ENCODE results near the gene GLIS1. TPM values are rescaled to one million over a fixed set of nuclear protein-coding genes. Genes with fewer than 3 reads are reported as not detected.
A peak's percentile ranks its signal among the peaks of the same experiment; 100 is the strongest.
"Not testable (repeated sequence)": the region's sequence is repeated elsewhere in the genome, so short reads cannot be mapped to it uniquely, and the experiment has no call there.

GLIS1 gene
- total and polyA plus RNA-seq, 5 donors from 2014 or later = not detected

GRCh38 chr1:53652441-53653199, 86.3 kb downstream of the GLIS1 start:
- H3K4me3 ChIP-seq (ENCODE audit: low read depth, low read length) = no peak overlapping the region
- H3K36me3 ChIP-seq (ENCODE audit: control insufficient read depth, insufficient read depth, low read length) = no peaks in the 10 kb centered on the region
- no peak overlapping the region for H3K4me3 Mint-ChIP-seq
- peaks cover 5% of the 10 kb centered on the region for H3K27me3 Mint-ChIP-seq
- H3K9me3 Mint-ChIP-seq = no peaks in the 10 kb centered on the region
- H3K4me1 ChIP-seq (ENCODE audit: control insufficient read depth, insufficient read depth, low read length, poor library complexity, severe bottlenecking) = no peaks in the 10 kb centered on the region
- H3K27ac ChIP-seq (ENCODE audit: insufficient read depth, low read length, poor library complexity, severe bottlenecking) = no peak overlapping the region
- ATAC-seq (ENCODE audit: low read depth in 2 of 2) (no peak), DNase-seq (no peak)
- H3K9me3 ChIP-seq (ENCODE audit: control insufficient read depth in 2 of 2, low read length in 2 of 2) = no peaks in the 10 kb centered on the region
- no peaks in the 10 kb centered on the region for H3K27me3 ChIP-seq (ENCODE audit: control insufficient read depth, insufficient read depth, low read length)
- H3K4me1 Mint-ChIP-seq = no peaks in the 10 kb centered on the region
- H3K36me3 Mint-ChIP-seq = no peaks in the 10 kb centered on the region
- peak overlapping the region in 2 of 3 donors; percentile 10 to 46 for H3K27ac Mint-ChIP-seq

- Histone ChIP-seq H3K4me1 (ENCODE audit: control insufficient read depth, insufficient read depth, low read length, poor library complexity, severe bottlenecking) (no peaks in the 10 kb centered on the region), H3K4me3 (ENCODE audit: low read depth, low read length) (no peak overlapping the region), H3K9me3 (ENCODE audit: control insufficient read depth in 2 of 2, low read length in 2 of 2) (no peaks in the 10 kb centered on the region), H3K27ac (ENCODE audit: insufficient read depth, low read length, poor library complexity, severe bottlenecking) (no peak overlapping the region), H3K27me3 (ENCODE audit: control insufficient read depth, insufficient read depth, low read length) (no peaks in the 10 kb centered on the region), H3K36me3 (ENCODE audit: control insufficient read depth, insufficient read depth, low read length) (no peaks in the 10 kb centered on the region)
- Mint-ChIP-seq H3K27ac (no peak overlapping the region), H3K36me3 (no peaks in the 10 kb centered on the region), H3K4me1 (no peaks in the 10 kb centered on the region), H3K27me3 (peaks cover 10% of the 10 kb centered on the region), H3K9me3 (no peaks in the 10 kb centered on the region), H3K4me3 (no peak overlapping the region)
- ATAC-seq (ENCODE audit: low read depth in 2 of 2) (no peak), DNase-seq (no peak)
These were observed 87.6 kb downstream of the GLIS1 start for GRCh38 chr1:53651356-53651755.

- Mint-ChIP-seq H3K27me3 (peaks cover 13% of the 10 kb centered on the region), H3K36me3 (no peaks in the 10 kb centered on the region), H3K4me1 (no peaks in the 10 kb centered on the region), H3K27ac (no peak overlapping the region), H3K4me3 (no peak overlapping the region), H3K9me3 (peaks cover 0 to 2% (median 0%) of the 10 kb centered on the region in 7 donors)
- no peaks in the 10 kb centered on the region for H3K4me1 ChIP-seq (ENCODE audit: control insufficient read depth, insufficient read depth, low read length, poor library complexity, severe bottlenecking)
- no peaks in the 10 kb centered on the region for H3K36me3 ChIP-seq (ENCODE audit: control insufficient read depth, insufficient read depth, low read length)
- no peak overlapping the region for H3K4me3 ChIP-seq (ENCODE audit: low read depth, low read length)
- H3K27me3 ChIP-seq (ENCODE audit: control insufficient read depth, insufficient read depth, low read length) = no peaks in the 10 kb centered on the region
- no peak overlapping the region for H3K27ac ChIP-seq (ENCODE audit: insufficient read depth, low read length, poor library complexity, severe bottlenecking)
- no peak for DNase-seq
- no peaks in the 10 kb centered on the region for H3K9me3 ChIP-seq (ENCODE audit: control insufficient read depth in 2 of 2, low read length in 2 of 2)
- no peak for ATAC-seq (ENCODE audit: low read depth in 2 of 2)
These were observed 90.4 kb downstream of the GLIS1 start for GRCh38 chr1:53648516-53648915.

- ATAC-seq (ENCODE audit: low read depth in 2 of 2); H3K9me3 ChIP-seq (ENCODE audit: control insufficient read depth in 2 of 2, low read length in 2 of 2); H3K4me1 ChIP-seq (ENCODE audit: control insufficient read depth, insufficient read depth, low read length, poor library complexity, severe bottlenecking); H3K36me3 ChIP-seq (ENCODE audit: control insufficient read depth, insufficient read depth, low read length); H3K36me3 Mint-ChIP-seq; H3K4me3 Mint-ChIP-seq; H3K27ac Mint-ChIP-seq; DNase-seq; H3K4me3 ChIP-seq (ENCODE audit: low read depth, low read length); H3K27ac ChIP-seq (ENCODE audit: insufficient read depth, low read length, poor library complexity, severe bottlenecking); H3K9me3 Mint-ChIP-seq; H3K4me1 Mint-ChIP-seq; H3K27me3 ChIP-seq (ENCODE audit: control insufficient read depth, insufficient read depth, low read length): not testable (repeated sequence)
- peaks cover 13% of the 10 kb centered on the region for H3K27me3 Mint-ChIP-seq
These were observed 91.0 kb downstream of the GLIS1 start for GRCh38 chr1:53647915-53648314.

- DNase-seq (no peak), ATAC-seq (ENCODE audit: low read depth in 2 of 2) (no peak)
- H3K36me3 ChIP-seq (ENCODE audit: control insufficient read depth, insufficient read depth, low read length) = no peaks in the 10 kb centered on the region
- Mint-ChIP-seq H3K9me3 (peaks cover 0 to 2% (median 0%) of the 10 kb centered on the region in 7 donors), H3K4me1 (no peaks in the 10 kb centered on the region), H3K36me3 (no peaks in the 10 kb centered on the region), H3K27ac (no peak overlapping the region), H3K27me3 (peaks cover 13% of the 10 kb centered on the region), H3K4me3 (no peak overlapping the region)
- no peaks in the 10 kb centered on the region for H3K4me1 ChIP-seq (ENCODE audit: control insufficient read depth, insufficient read depth, low read length, poor library complexity, severe bottlenecking)
- no peaks in the 10 kb centered on the region for H3K27me3 ChIP-seq (ENCODE audit: control insufficient read depth, insufficient read depth, low read length)
- no peaks in the 10 kb centered on the region for H3K9me3 ChIP-seq (ENCODE audit: control insufficient read depth in 2 of 2, low read length in 2 of 2)
- no peak overlapping the region for H3K4me3 ChIP-seq (ENCODE audit: low read depth, low read length)
- no peak overlapping the region for H3K27ac ChIP-seq (ENCODE audit: insufficient read depth, low read length, poor library complexity, severe bottlenecking)
These were observed 92.2 kb downstream of the GLIS1 start for GRCh38 chr1:53646732-53647131.

DNA sequence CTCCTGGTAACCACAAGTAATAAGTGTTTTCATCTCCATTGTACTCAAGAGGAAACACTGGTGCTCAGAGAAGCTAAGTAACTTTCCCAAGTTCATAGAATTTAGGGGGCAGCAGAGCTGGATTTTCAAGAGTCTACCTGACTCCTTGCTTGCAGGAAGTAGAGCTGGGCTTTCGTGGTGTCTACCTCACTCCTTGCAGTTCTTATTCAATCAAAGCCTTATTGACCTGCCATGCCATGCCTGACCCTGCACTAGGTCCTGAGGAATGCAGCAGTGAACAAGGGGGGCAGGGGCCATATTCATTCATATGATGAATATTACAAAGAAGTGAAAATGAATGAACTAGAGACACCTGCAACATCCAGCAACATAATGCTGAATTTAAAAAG, 93.3 kb downstream of the GLIS1 start:
- Mint-ChIP-seq H3K27ac (no peak overlapping the region), H3K4me3 (no peak overlapping the region), H3K4me1 (no peaks in the 10 kb centered on the region), H3K27me3 (peaks cover 13% of the 10 kb centered on the region), H3K36me3 (no peaks in the 10 kb centered on the region), H3K9me3 (peaks cover 0 to 2% (median 0%) of the 10 kb centered on the region in 7 donors)
- Histone ChIP-seq H3K9me3 (ENCODE audit: control insufficient read depth in 2 of 2, low read length in 2 of 2) (no peaks in the 10 kb centered on the region), H3K4me3 (ENCODE audit: low read depth, low read length) (no peak overlapping the region), H3K27me3 (ENCODE audit: control insufficient read depth, insufficient read depth, low read length) (no peaks in the 10 kb centered on the region), H3K36me3 (ENCODE audit: control insufficient read depth, insufficient read depth, low read length) (no peaks in the 10 kb centered on the region), H3K4me1 (ENCODE audit: control insufficient read depth, insufficient read depth, low read length, poor library complexity, severe bottlenecking) (no peaks in the 10 kb centered on the region), H3K27ac (ENCODE audit: insufficient read depth, low read length, poor library complexity, severe bottlenecking) (no peak overlapping the region)
- DNase-seq (no peak), ATAC-seq (ENCODE audit: low read depth in 2 of 2) (no peak)

GRCh38 chr1:53644909-53645689, 93.9 kb downstream of the GLIS1 start:
- no peaks in the 10 kb centered on the region for H3K27me3 ChIP-seq (ENCODE audit: control insufficient read depth, insufficient read depth, low read length)
- peaks cover 0 to 2% (median 0%) of the 10 kb centered on the region in 7 donors for H3K9me3 Mint-ChIP-seq
- H3K4me1 ChIP-seq (ENCODE audit: control insufficient read depth, insufficient read depth, low read length, poor library complexity, severe bottlenecking) = no peaks in the 10 kb centered on the region
- no peaks in the 10 kb centered on the region for H3K36me3 ChIP-seq (ENCODE audit: control insufficient read depth, insufficient read depth, low read length)
- no peak for ATAC-seq (ENCODE audit: low read depth in 2 of 2)
- no peak for DNase-seq
- H3K36me3 Mint-ChIP-seq = no peaks in the 10 kb centered on the region
- H3K27me3 Mint-ChIP-seq = peaks cover 13% of the 10 kb centered on the region
- no peak overlapping the region for H3K4me3 Mint-ChIP-seq
- H3K4me3 ChIP-seq (ENCODE audit: low read depth, low read length) = no peak overlapping the region
- H3K27ac ChIP-seq (ENCODE audit: insufficient read depth, low read length, poor library complexity, severe bottlenecking) = no peak overlapping the region
- no peak overlapping the region for H3K27ac Mint-ChIP-seq
- no peaks in the 10 kb centered on the region for H3K4me1 Mint-ChIP-seq
- H3K9me3 ChIP-seq (ENCODE audit: control insufficient read depth in 2 of 2, low read length in 2 of 2) = no peaks in the 10 kb centered on the region
